ENCODE results near the gene CD99.
"Not testable (repeated sequence)": the region's sequence is repeated elsewhere in the genome, so short reads cannot be mapped to it uniquely, and the experiment has no call there.

The CD99 gene

GRCh38 chrX:2715066-2715600 lies 24.0 kb downstream of the CD99 start:
- POLR2A ChIA-PET: no interaction called here
- no peak for TF ChIP-seq CTCF (IDR thresholded peaks at IDR 0.05; ENCODE audit: insufficient read depth, low read length, missing control alignments)
- DNase-seq (ENCODE audit: low read depth, low spot score): no peak
- H3K4me3 ChIP-seq (ENCODE audit: low read depth, low read length): no peak overlapping the region
- CTCF ChIA-PET: no interaction called here

- TF ChIP-seq CTCF (IDR thresholded peaks at IDR 0.05; ENCODE audit: insufficient read depth, low read length, missing control alignments): no peak
- ChIA-PET POLR2A (no interaction called here), CTCF (no interaction called here)
- no peak overlapping the region for H3K4me3 ChIP-seq (ENCODE audit: low read depth, low read length)
- no peak for DNase-seq (ENCODE audit: low read depth, low spot score)
Measured at GRCh38 chrX:2717312-2717711, 26.2 kb downstream of the CD99 start.

- TF ChIP-seq CTCF (IDR thresholded peaks at IDR 0.05; ENCODE audit: insufficient read depth, low read length, missing control alignments): no peak
- no peak for DNase-seq (ENCODE audit: low read depth, low spot score)
- POLR2A ChIA-PET: no interaction called here
- no peak overlapping the region for H3K4me3 ChIP-seq (ENCODE audit: low read depth, low read length)
- CTCF ChIA-PET: no interaction called here
Measured at GRCh38 chrX:2718821-2719220, 27.7 kb downstream of the CD99 start.

GRCh38 chrX:2719774-2720447 lies 28.8 kb downstream of the CD99 start:
- no peak overlapping the region for H3K4me3 ChIP-seq (ENCODE audit: low read depth, low read length)
- POLR2A ChIA-PET: no interaction called here
- no peak for TF ChIP-seq CTCF (IDR thresholded peaks at IDR 0.05; ENCODE audit: insufficient read depth, low read length, missing control alignments)
- DNase-seq (ENCODE audit: low read depth, low spot score): no peak
- CTCF ChIA-PET: no interaction called here

- no peak for TF ChIP-seq CTCF (IDR thresholded peaks at IDR 0.05; ENCODE audit: insufficient read depth, low read length, missing control alignments)
- DNase-seq (ENCODE audit: low read depth, low spot score): no peak
- no peak overlapping the region for H3K4me3 ChIP-seq (ENCODE audit: low read depth, low read length)
- ChIA-PET POLR2A (no interaction called here), CTCF (no interaction called here)
Measured at GRCh38 chrX:2723286-2723879, 32.3 kb downstream of the CD99 start.

GRCh38 chrX:2727264-2727663 lies 36.2 kb downstream of the CD99 start:
- CTCF ChIA-PET; H3K4me3 ChIP-seq (ENCODE audit: low read depth, low read length); POLR2A ChIA-PET; DNase-seq (ENCODE audit: low read depth, low spot score): not testable (repeated sequence)

GRCh38 chrX:2732076-2732475 lies 41.0 kb downstream of the CD99 start:
- POLR2A ChIA-PET: no interaction called here
- TF ChIP-seq CTCF (IDR thresholded peaks at IDR 0.05; ENCODE audit: insufficient read depth, low read length, missing control alignments): no peak
- CTCF ChIA-PET: no interaction called here
- no peak for DNase-seq (ENCODE audit: low read depth, low spot score)
- no peak overlapping the region for H3K4me3 ChIP-seq (ENCODE audit: low read depth, low read length)

All from AG04449 (cell line).